ENCODE measurements around the gene UTS2B.

UTS2B gene

DNA sequence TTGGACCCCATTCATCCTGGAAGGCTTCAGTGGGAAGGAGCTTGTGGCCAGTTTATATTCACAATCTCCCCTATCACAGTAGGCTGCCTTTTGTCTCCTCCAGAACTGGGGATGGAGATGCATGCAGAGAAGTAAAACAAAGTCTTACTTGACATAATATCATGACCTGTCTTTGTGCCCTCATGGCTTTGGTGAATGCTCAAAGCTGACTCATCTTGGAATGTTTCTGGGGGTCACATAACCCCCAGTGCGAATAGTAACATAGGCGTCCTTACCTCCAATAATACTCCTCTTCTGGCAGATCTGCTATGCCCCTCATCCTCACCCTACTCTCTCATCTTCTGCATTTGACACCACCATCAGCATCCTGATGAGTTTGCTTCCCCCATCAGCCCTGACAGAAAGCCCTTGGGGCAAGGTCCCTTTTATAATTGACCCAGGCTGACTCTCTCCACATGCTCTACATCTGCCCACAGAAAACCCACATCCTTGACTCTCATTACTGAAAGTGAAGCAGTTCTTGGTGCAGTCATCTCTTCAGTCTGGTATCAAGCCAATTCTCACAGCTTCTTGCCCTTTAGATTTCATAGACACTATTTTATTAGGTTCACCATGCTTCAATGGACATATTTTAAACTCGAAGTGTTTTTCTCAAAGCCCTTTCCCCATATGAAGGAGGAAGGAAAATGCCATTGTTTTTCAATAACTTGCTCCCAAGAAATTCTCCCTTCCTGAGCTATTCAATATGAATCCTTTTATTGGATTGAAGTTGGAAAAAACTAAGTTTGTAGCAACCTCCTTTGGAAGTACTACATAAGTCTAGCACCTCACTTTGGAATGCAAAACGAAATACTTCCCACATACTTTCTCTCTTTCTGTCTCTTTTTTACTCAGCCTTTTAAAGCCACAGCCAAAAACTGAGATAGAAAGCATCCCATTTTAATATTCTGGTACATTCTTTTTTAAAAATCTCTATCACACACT lies 94.7 kb downstream of the UTS2B start:
- DNase-seq: no peak

DNA sequence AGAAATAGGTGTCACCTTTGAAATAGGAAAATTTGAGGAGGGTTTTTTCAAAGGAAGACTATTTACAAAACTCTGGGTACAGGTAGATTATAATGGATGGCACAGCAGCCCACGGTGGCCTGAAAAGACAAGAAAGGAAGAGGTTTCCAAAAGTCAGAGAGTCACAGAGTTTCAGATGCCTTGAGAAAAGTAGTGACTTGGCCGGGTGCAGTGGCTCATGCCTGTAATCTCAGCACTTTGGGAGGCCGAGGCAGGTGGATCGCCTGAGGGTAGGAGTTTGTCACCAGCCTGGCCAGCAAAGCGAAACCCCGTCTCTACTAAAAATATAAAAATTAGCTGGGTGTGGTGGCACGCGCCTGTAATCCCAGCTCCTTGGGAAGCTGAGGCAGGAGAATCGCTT lies 96.1 kb downstream of the UTS2B start:
- no peak for DNase-seq

DNA sequence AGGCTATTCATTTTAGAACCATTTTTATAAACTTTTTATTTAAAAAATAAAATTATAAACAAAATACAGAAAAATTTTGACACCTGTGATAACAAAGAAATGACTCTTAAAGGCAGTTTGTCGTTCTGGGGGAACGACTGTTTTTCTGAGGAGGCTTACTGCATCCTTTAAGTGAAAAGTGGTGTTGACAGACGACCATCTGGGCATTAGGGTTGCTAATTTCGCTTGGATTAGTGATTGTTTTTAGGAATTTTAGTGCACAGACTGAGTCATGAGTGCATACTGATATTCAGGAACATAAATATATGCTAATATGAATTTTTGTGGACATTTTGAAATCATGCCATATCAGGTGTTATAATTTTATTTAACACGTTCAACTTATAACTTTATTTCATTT lies 102.8 kb downstream of the UTS2B start:
- DNase-seq: no peak

DNA sequence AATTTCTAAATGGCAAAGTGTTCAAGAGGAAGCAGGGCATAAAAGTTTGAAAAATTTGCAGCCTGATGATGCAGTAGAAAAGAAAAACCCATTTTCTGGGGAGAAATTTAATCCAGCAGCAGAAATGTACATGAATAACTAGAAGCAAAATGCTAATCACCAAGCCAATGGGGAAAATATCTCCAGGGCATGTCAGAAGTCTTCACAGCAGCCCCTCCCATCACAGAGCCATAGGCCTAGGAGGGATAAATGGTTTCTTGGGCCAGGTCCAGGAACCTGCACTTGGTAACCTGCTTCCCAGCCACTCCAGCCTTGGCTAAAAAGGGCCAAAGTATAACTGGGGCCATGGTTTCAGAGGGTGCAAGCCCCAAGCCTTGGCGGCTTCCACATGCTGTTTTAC lies 108.7 kb downstream of the UTS2B start:
- no peak for DNase-seq

DNA sequence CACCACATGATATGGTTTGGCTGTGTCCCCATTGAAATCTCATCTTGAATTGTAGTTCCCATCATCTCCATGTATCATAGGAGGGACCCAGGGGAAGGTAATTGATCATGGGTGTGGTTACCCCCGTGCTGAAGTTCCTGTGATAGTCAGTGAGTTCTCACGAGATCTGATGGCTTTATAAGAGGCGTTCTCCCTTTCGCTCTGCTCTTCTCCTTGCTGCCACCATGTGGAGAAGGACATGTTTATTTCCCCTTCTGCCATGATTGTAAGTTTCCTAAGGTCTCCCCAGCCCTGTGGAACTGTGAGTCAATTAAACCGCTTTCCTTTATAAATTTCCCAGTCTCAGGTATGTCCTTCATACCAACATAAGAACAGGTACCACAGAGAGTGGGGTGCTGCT lies 109.4 kb downstream of the UTS2B start:
- no peak for DNase-seq

DNA sequence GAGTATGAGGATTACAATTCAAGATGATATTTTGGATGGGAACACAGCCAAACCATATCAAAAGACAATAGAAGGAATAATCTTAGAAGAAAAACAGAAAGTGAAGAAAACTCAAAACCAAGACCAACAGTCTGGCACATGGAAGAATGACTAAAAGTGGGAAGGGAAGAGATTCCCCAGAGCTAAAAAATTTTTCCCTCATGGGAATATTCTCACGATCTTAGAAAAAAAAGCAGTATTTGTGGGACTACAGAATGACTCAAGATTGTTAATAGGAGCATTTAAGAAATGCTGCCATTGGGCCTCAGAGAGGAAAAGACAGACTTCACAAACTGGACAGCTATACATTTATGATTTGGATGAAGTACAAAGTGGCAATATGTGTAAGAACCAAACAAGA lies 113.0 kb downstream of the UTS2B start:
- no peak for DNase-seq

Data from activated CD8-positive, alpha-beta memory T cell treated with anti-CD3 and anti-CD28 coated beads, Interleukin-2, amount 50 U/mL, for 48 hours (primary cell).